Spinal cord (tissue), 10 donors: ENCODE measurements around the gene IL9. TPM values are rescaled to one million over a fixed set of nuclear protein-coding genes. Genes with fewer than 3 reads are reported as not detected.

Experiments
- DNase-seq, 6 donors: peaks; one replicate each; pipeline versions ENCODE4 v3.0.0 to v3.0.0-alpha.2; 2013 to 2015; ENCODE audit warnings: low spot score in 6 of 6, low read depth in 4 of 6
- H3K27ac ChIP-seq: one replicate; pipeline ENCODE4 v1.5.1; 2013; ENCODE audit warnings: low read depth, low read length, control low read depth
- H3K27me3 ChIP-seq: one replicate; pipeline ENCODE4 v1.6.1; 2013; ENCODE audit warnings: low read length; ENCODE audit not compliant: control insufficient read depth, insufficient read depth
- H3K36me3 ChIP-seq: one replicate; pipeline ENCODE4 v1.6.1; 2013; ENCODE audit warnings: low read length; ENCODE audit not compliant: control insufficient read depth, insufficient read depth
- H3K4me1 ChIP-seq: one replicate; pipeline ENCODE4 v1.6.1; 2013; ENCODE audit warnings: low read length; ENCODE audit not compliant: control insufficient read depth, insufficient read depth
- H3K4me3 ChIP-seq: one replicate; pipeline ENCODE4 v1.5.1; 2013; ENCODE audit warnings: low read depth, low read length, control low read depth
- H3K9me3 ChIP-seq: one replicate; pipeline ENCODE4 v1.6.1; 2013; ENCODE audit warnings: low read length; ENCODE audit not compliant: control insufficient read depth, insufficient read depth
- WGBS: methylation state at CpG from one replicate; pipeline ENCODE4 v1.1.5; 2013; ENCODE audit warnings: missing lambda C conversion rate; ENCODE audit not compliant: insufficient coverage; 5-methylcytosine and 5-hydroxymethylcytosine counted together
- polyA plus RNA-seq, 2 donors: library from polyadenylated mRNA; unstranded; fragments of 120-200 nt; gene quantifications; one replicate each; pipeline ENCODE4 v1.2.1, GENCODE V29; 2013; ENCODE audit not compliant: insufficient read length in 2 of 2
- total RNA-seq, 2 donors: library from RNA; depleted of rRNA in 1 of 2; stranded (reverse); fragments of 120-200 nt in 1 of 2; fragments of >200 nt in 1 of 2; gene quantifications; one replicate each; pipeline versions ENCODE4 v1.2.3 to v1.2.4, GENCODE V29; 2013 to 2014
- donor health status: healthy.

IL9 gene
- total and polyA plus RNA-seq, 4 donors = 1.0 to 1.3 TPM; not detected in 2

GRCh38 chr5:135850231-135850630 lies 45.4 kb downstream of the IL9 start:
- DNase-seq = no peak
- Histone ChIP-seq H3K9me3 (no peaks in the 10 kb centered on the region), H3K27ac (no peak overlapping the region), H3K27me3 (no peaks in the 10 kb centered on the region), H3K4me1 (peaks cover 3% of the 10 kb centered on the region), H3K4me3 (no peak overlapping the region), H3K36me3 (peaks cover 11% of the 10 kb centered on the region)
- WGBS = 89% methylated on average over 8 of the region's 9 CpGs

GRCh38 chr5:135847976-135848375 lies 47.7 kb downstream of the IL9 start:
- no peak overlapping the region for H3K4me3 ChIP-seq
- no peaks in the 10 kb centered on the region for H3K27me3 ChIP-seq
- WGBS = no CpG with 5 or more reads among the region's 1 CpG
- no peak overlapping the region for H3K27ac ChIP-seq
- peaks cover 17% of the 10 kb centered on the region for H3K4me1 ChIP-seq
- no peak for DNase-seq
- no peaks in the 10 kb centered on the region for H3K9me3 ChIP-seq
- H3K36me3 ChIP-seq = peaks cover 11% of the 10 kb centered on the region

GRCh38 chr5:135846311-135846710 lies 49.3 kb downstream of the IL9 start:
- H3K27me3 ChIP-seq = no peaks in the 10 kb centered on the region
- no peaks in the 10 kb centered on the region for H3K9me3 ChIP-seq
- no peak for DNase-seq
- no peak overlapping the region for H3K4me3 ChIP-seq
- peaks cover 19% of the 10 kb centered on the region for H3K4me1 ChIP-seq
- peaks cover 3% of the 10 kb centered on the region for H3K36me3 ChIP-seq
- H3K27ac ChIP-seq = no peak overlapping the region

- no peak overlapping the region for H3K4me3 ChIP-seq
- no peaks in the 10 kb centered on the region for H3K9me3 ChIP-seq
- 75% methylated on average over 6 of the region's 6 CpGs for WGBS
- H3K36me3 ChIP-seq = no peaks in the 10 kb centered on the region
- peaks cover 19% of the 10 kb centered on the region for H3K4me1 ChIP-seq
- peak overlapping the region; percentile 42 for H3K27ac ChIP-seq
- H3K27me3 ChIP-seq = no peaks in the 10 kb centered on the region
- DNase-seq = peak in 2 of 6 donors; percentile 13 to 47
Observed at GRCh38 chr5:135843571-135844337, 51.9 kb downstream of the IL9 start.

- H3K36me3 ChIP-seq = no peaks in the 10 kb centered on the region
- peaks cover 19% of the 10 kb centered on the region for H3K4me1 ChIP-seq
- no peaks in the 10 kb centered on the region for H3K9me3 ChIP-seq
- H3K4me3 ChIP-seq = no peak overlapping the region
- peak overlapping the region; percentile 42 for H3K27ac ChIP-seq
- peak in 2 of 6 donors; percentile 50 to 62 for DNase-seq
- WGBS = 22% methylated on average over 2 of the region's 4 CpGs
- H3K27me3 ChIP-seq = no peaks in the 10 kb centered on the region
Observed at GRCh38 chr5:135842737-135843136, 52.9 kb downstream of the IL9 start.

Other genes with a start within 250 kb of the IL9 start
- 1 to 10 TPM; 6.8 to 6.9 TPM for gene SLC25A48, start 61.2 kb downstream of the IL9 start, total RNA-seq
- 10 to 100 TPM; 40.1 to 50.2 TPM for gene SLC25A48, start 61.2 kb downstream of the IL9 start, polyA plus RNA-seq
- gene LECT2, start 59.1 kb upstream of the IL9 start, total RNA-seq = not detected
- 1 to 10 TPM; 1.7 to 2.1 TPM for gene LECT2, start 59.1 kb upstream of the IL9 start, polyA plus RNA-seq
- 100 to 1,000 TPM; 171 to 245 TPM for gene TGFBI, start 133.1 kb upstream of the IL9 start, total RNA-seq
- gene TGFBI, start 133.1 kb upstream of the IL9 start, polyA plus RNA-seq = 10 to 100 TPM; 66.1 to 92.6 TPM
- 10 to 100 TPM; 74.6 to 89.0 TPM for gene SMAD5, start 237.0 kb upstream of the IL9 start, total RNA-seq
- 10 to 100 TPM; 30.5 to 45.4 TPM for gene SMAD5, start 237.0 kb upstream of the IL9 start, polyA plus RNA-seq